Panc1 (cell line): ENCODE measurements around the gene HAGHL. TPM values are rescaled to one million over a fixed set of nuclear protein-coding genes. Genes with fewer than 3 reads are reported as not detected.

ENCODE experiments used
- ATAC-seq: fragments of 200-7000 bp; cut with Tn5 transposase; 2 replicates; pipeline ENCODE4 v1.9.1; 2020; ENCODE audit warnings: mild to moderate bottlenecking, moderate library complexity
- BruUV-seq: library from RNA; stranded (reverse); fragments of 400-500 nt; replicated peaks from 2 replicates; lab custom pipeline; 2021; lab: Mats Ljungman, UMichigan
- CTCF ChIA-PET: fragments of 300-600 bp; sonication (Branson Sonifier 250); formaldehyde crosslinking; loops from one replicate; lab custom pipeline; 2022; ENCODE audit warnings: antibody characterized with exemption; lab: Charles Lee
- POLR2A ChIA-PET: fragments of 300-600 bp; sonication (Branson Sonifier 250); formaldehyde crosslinking; loops from one replicate; lab custom pipeline; 2022; ENCODE audit warnings: antibody characterized with exemption; lab: Charles Lee
- DNase-seq: peaks from one replicate; pipeline ENCODE4 v3.0.0-alpha.2; 2010; ENCODE audit warnings: low read depth, low spot score
- H3K27ac ChIP-seq: 2 replicates; pipeline ENCODE4 v1.5.1; 2011; ENCODE audit warnings: mild to moderate bottlenecking, low read length, inconsistent platforms
- H3K27me3 ChIP-seq: fragments of 200-500 bp; sonication (Bioruptor generic); 2 replicates; pipeline ENCODE4 v1.6.0; 2014; ENCODE audit warnings: low read length, inconsistent platforms; ENCODE audit not compliant: control insufficient read depth, insufficient read depth
- H3K36me3 ChIP-seq: fragments of 200-500 bp; sonication (Bioruptor generic); 2 replicates; pipeline ENCODE4 v1.5.1; 2014; ENCODE audit warnings: inconsistent platforms, mild to moderate bottlenecking, low read length, moderate library complexity; ENCODE audit not compliant: control insufficient read depth, insufficient read depth
- H3K4me1 ChIP-seq: 2 replicates; pipeline ENCODE4 v1.5.1; 2011; ENCODE audit warnings: inconsistent platforms, mild to moderate bottlenecking, low read length, moderate library complexity; ENCODE audit not compliant: control insufficient read depth, insufficient read depth
- H3K4me3 ChIP-seq, 2 experiments: 2 replicates each; pipeline ENCODE4 v1.5.1; 2011 to 2012; ENCODE audit warnings: low read depth in 2 of 2, low read length in 2 of 2, mild to moderate bottlenecking in 2 of 2, inconsistent platforms in 1 of 2, moderate library complexity in 1 of 2
- H3K9me3 ChIP-seq: fragments of 200-500 bp; sonication (Bioruptor generic); 2 replicates; pipeline ENCODE4 v1.5.1; 2014; ENCODE audit warnings: low read depth, mild to moderate bottlenecking, inconsistent platforms, low read length, moderate library complexity; ENCODE audit not compliant: control insufficient read depth, insufficient read depth
- POLR2AphosphoS5 ChIP-seq: IDR thresholded peaks from 2 replicates; pipeline ENCODE4 v1.6.1; 2012; ENCODE audit warnings: mild to moderate bottlenecking, low read depth, low read length, moderate library complexity
- SIN3A ChIP-seq: IDR thresholded peaks from 2 replicates; pipeline ENCODE4 v1.6.1; 2012; ENCODE audit warnings: low read depth, mild to moderate bottlenecking, low read length, moderate library complexity, borderline replicate concordance; ENCODE audit not compliant: insufficient read depth
- TCF7L2 ChIP-seq: IDR thresholded peaks from 2 replicates; pipeline ENCODE4 v1.6.1; 2011; ENCODE audit warnings: mild to moderate bottlenecking, low read depth, low read length, inconsistent platforms
- in situ Hi-C: cut with HindIII; loops from 2 replicates; pipeline ENCODE4 v1.10.0; 2016; ENCODE audit warnings: low sequenced_read_pairs, low pct_unique_long_range_greater_than_20kb
- intact Hi-C: fragments of 100-400 bp; cut with micrococcal nuclease; formaldehyde crosslinking; loops from one replicate; pipeline ENCODE4 v1.10.0; 2022; ENCODE audit not compliant: unreplicated experiment
- total RNA-seq: library from RNA; stranded (reverse); gene quantifications from one replicate; pipeline ENCODE4 v1.2.1, GENCODE V29; 2021; ENCODE audit not compliant: unreplicated experiment
- TF ChIP-seq, protein P1 (sequence below), 2 experiments: IDR thresholded peaks; 2 replicates each; pipeline ENCODE4 v1.6.1; 2011 to 2012; ENCODE audit warnings: low read depth in 2 of 2, control low read depth in 1 of 2, low read length in 1 of 2, mild to moderate bottlenecking in 1 of 2, moderate library complexity in 1 of 2; ENCODE audit not compliant: insufficient read depth in 1 of 2
- TF ChIP-seq, protein P2 (sequence below): fragments of 450-650 bp; IDR thresholded peaks from 2 replicates; pipeline ENCODE4 v1.5.1; 2017; ENCODE audit warnings: mild to moderate bottlenecking

The HAGHL gene
- total RNA-seq, 1 experiment from 2014 or later: 41.1 TPM

DNA sequence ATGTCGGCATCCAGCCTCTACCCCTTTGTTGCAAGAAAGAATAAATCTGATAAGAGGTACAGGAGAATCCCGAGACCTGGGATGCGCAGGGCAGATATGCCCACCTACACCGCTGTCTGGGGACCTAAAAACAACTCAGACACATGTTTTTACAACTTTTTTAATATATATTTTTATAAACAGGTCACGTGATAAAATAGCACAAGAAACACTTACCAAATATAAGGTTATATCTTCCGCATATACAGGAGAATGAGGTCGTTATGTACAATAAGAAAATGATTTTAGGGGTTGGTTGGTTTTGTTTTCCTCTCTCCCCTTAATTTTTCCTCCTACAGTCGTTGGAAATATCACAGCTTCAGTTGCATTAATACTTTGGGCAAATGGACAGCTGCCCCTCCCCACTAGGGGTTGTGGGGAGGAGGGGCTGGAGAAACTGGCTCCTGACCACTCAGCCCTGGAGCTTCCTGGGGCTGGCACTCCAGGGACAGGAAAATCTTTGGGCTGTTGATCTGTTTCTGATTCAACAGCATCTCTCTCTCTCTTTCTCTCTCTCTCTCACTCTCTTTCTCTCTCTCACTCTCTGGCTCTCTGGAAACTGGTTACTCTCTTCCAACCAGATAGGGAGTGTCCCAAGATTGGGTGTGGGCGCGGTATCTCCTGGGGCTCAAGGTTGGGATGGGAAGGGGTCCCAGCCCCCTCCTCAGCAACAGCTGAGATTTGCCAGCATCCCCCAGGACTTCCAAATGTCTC lies 34.4 kb upstream of the HAGHL start:
- in situ Hi-C loops (no loop called here), intact Hi-C loops (no loop called here)
- Histone ChIP-seq H3K36me3 (peaks cover 4% of the 10 kb centered on the region; the same call in 1 of the 2 replicates), H3K9me3 (no peaks in the 10 kb centered on the region), H3K27me3 (no peaks in the 10 kb centered on the region), H3K4me3 (no peak overlapping the region), H3K4me1 (peaks cover 13% of the 10 kb centered on the region), H3K27ac (peak overlapping the region; percentile 29; the same call in 1 of the 2 replicates)
- POLR2A ChIA-PET: interaction anchor here (0.7 kb wide), 1 partner anchor 32 kb away, joined by 4 read pairs; no protein-coding TSS in a partner anchor
- CTCF ChIA-PET: no interaction called here
- no peak for DNase-seq
- no peak for ATAC-seq
- no peak for TF ChIP-seq SIN3A
- TF ChIP-seq, protein P1, sequence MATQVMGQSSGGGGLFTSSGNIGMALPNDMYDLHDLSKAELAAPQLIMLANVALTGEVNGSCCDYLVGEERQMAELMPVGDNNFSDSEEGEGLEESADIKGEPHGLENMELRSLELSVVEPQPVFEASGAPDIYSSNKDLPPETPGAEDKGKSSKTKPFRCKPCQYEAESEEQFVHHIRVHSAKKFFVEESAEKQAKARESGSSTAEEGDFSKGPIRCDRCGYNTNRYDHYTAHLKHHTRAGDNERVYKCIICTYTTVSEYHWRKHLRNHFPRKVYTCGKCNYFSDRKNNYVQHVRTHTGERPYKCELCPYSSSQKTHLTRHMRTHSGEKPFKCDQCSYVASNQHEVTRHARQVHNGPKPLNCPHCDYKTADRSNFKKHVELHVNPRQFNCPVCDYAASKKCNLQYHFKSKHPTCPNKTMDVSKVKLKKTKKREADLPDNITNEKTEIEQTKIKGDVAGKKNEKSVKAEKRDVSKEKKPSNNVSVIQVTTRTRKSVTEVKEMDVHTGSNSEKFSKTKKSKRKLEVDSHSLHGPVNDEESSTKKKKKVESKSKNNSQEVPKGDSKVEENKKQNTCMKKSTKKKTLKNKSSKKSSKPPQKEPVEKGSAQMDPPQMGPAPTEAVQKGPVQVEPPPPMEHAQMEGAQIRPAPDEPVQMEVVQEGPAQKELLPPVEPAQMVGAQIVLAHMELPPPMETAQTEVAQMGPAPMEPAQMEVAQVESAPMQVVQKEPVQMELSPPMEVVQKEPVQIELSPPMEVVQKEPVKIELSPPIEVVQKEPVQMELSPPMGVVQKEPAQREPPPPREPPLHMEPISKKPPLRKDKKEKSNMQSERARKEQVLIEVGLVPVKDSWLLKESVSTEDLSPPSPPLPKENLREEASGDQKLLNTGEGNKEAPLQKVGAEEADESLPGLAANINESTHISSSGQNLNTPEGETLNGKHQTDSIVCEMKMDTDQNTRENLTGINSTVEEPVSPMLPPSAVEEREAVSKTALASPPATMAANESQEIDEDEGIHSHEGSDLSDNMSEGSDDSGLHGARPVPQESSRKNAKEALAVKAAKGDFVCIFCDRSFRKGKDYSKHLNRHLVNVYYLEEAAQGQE (IDR thresholded peaks at IDR 0.05; ENCODE audit: insufficient read depth in 1 of 2, low read depth in 2 of 2, low read length in 1 of 2): no peak
- TF ChIP-seq, protein P2, sequence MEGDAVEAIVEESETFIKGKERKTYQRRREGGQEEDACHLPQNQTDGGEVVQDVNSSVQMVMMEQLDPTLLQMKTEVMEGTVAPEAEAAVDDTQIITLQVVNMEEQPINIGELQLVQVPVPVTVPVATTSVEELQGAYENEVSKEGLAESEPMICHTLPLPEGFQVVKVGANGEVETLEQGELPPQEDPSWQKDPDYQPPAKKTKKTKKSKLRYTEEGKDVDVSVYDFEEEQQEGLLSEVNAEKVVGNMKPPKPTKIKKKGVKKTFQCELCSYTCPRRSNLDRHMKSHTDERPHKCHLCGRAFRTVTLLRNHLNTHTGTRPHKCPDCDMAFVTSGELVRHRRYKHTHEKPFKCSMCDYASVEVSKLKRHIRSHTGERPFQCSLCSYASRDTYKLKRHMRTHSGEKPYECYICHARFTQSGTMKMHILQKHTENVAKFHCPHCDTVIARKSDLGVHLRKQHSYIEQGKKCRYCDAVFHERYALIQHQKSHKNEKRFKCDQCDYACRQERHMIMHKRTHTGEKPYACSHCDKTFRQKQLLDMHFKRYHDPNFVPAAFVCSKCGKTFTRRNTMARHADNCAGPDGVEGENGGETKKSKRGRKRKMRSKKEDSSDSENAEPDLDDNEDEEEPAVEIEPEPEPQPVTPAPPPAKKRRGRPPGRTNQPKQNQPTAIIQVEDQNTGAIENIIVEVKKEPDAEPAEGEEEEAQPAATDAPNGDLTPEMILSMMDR: no peak
- TF ChIP-seq TCF7L2: no peak
- TF ChIP-seq POLR2AphosphoS5: no peak
- BruUV-seq: TSS peak; percentile 65

DNA sequence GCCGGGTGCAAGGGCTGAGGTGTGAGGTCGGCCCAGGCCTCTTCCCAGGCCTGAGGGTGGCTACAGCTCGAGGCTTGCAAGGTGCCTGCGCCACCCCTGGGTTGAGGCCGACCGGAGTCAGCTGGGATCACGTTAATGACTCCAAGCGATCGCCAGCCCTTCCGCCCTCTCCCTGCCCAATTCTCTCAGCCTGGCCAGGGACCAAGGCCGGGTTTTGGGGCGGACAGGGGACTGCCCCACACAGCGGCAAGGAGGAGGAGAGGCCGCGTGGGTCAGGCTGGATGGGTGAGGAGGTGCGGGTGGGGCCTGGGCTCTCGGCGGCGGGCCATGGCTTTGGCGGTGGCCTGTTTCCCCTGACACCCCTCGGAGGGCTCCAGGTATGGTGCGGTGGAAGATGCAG lies 33.5 kb upstream of the HAGHL start:
- no peak overlapping the region for H3K27ac ChIP-seq
- TF ChIP-seq, protein P2: no peak
- no peak for TF ChIP-seq POLR2AphosphoS5
- TF ChIP-seq, protein P1 (IDR thresholded peaks at IDR 0.05; ENCODE audit: insufficient read depth in 1 of 2, low read depth in 2 of 2, low read length in 1 of 2): no peak
- TF ChIP-seq SIN3A: no peak
- TF ChIP-seq TCF7L2: no peak
- ATAC-seq (no peak), DNase-seq (no peak)
- no peak overlapping the region for H3K4me3 ChIP-seq
- no TSS peak for BruUV-seq
- H3K36me3 ChIP-seq: peaks cover 4% of the 10 kb centered on the region; the same call in 1 of the 2 replicates
- no peaks in the 10 kb centered on the region for H3K9me3 ChIP-seq
- no peaks in the 10 kb centered on the region for H3K27me3 ChIP-seq
- ChIA-PET CTCF (no interaction called here), POLR2A (no interaction called here)
- intact Hi-C loops: no loop called here
- H3K4me1 ChIP-seq: peaks cover 13% of the 10 kb centered on the region
- in situ Hi-C loops: no loop called here
